Hepatocyte (in vitro differentiated cells): ENCODE measurements around the gene LY86. TPM values are rescaled to one million over a fixed set of nuclear protein-coding genes. Genes with fewer than 3 reads are reported as not detected.

ENCODE experiments used
- DNase-seq: peaks from one replicate; pipeline ENCODE4 v3.0.0-alpha.2; 2016; ENCODE audit warnings: low spot score
- H2AFZ ChIP-seq: fragments of 200-600 bp; sonication (generic); 2 replicates; pipeline ENCODE4 v1.6.0; 2016; ENCODE audit warnings: antibody characterized with exemption, mild to moderate bottlenecking
- H3K27ac ChIP-seq: fragments of 200-600 bp; sonication (generic); 2 replicates; pipeline ENCODE4 v1.5.1; 2016; ENCODE audit warnings: mild to moderate bottlenecking
- H3K27me3 ChIP-seq: fragments of 200-600 bp; sonication (generic); 2 replicates; pipeline ENCODE4 v1.6.1; 2016
- H3K36me3 ChIP-seq: fragments of 200-600 bp; sonication (generic); replicated peaks from 2 replicates; pipeline ENCODE4 v1.5.1; 2016; ENCODE audit warnings: low read depth; ENCODE audit not compliant: insufficient read depth
- H3K4me1 ChIP-seq: fragments of 200-600 bp; sonication (generic); 2 replicates; pipeline ENCODE4 v1.5.1; 2016; ENCODE audit warnings: mild to moderate bottlenecking, moderate library complexity; ENCODE audit not compliant: insufficient read depth
- H3K4me2 ChIP-seq: fragments of 200-600 bp; sonication (generic); 2 replicates; pipeline ENCODE4 v1.6.0; 2016
- H3K4me3 ChIP-seq: fragments of 200-600 bp; sonication (generic); 2 replicates; pipeline ENCODE4 v1.5.1; 2016; ENCODE audit warnings: mild to moderate bottlenecking
- H3K79me2 ChIP-seq: fragments of 200-600 bp; sonication (generic); 2 replicates; pipeline ENCODE4 v1.6.0; 2017; ENCODE audit warnings: mild to moderate bottlenecking
- H3K9me2 ChIP-seq: fragments of 200-600 bp; sonication (generic); replicated peaks from 2 replicates; pipeline ENCODE4 v1.6.0; 2017; ENCODE audit warnings: mild to moderate bottlenecking; ENCODE audit not compliant: insufficient read depth
- H3K9me3 ChIP-seq: fragments of 200-600 bp; sonication (generic); 2 replicates; pipeline ENCODE4 v1.5.1; 2016; ENCODE audit warnings: low read depth, mild to moderate bottlenecking
- H4K20me1 ChIP-seq: fragments of 200-600 bp; sonication (generic); 2 replicates; pipeline ENCODE4 v1.6.0; 2016; ENCODE audit warnings: mild to moderate bottlenecking; ENCODE audit not compliant: insufficient read depth, poor library complexity, severe bottlenecking
- EZH2 ChIP-seq: fragments of 200-600 bp; sonication (generic); IDR thresholded peaks from 2 replicates; pipeline ENCODE4 v1.6.1; 2016; ENCODE audit warnings: antibody characterized with exemption, mild to moderate bottlenecking, borderline replicate concordance
- EZH2phosphoT487 ChIP-seq: fragments of 200-600 bp; sonication (generic); IDR thresholded peaks from one replicate; pipeline ENCODE4 v1.6.1; 2018; ENCODE audit warnings: antibody characterized with exemption, mild to moderate bottlenecking, low read depth, moderate library complexity; ENCODE audit not compliant: unreplicated experiment, severe bottlenecking
- WGBS: methylation state at CpG from one replicate; pipeline ENCODE4 v1.1.6; 2016; ENCODE audit warnings: low lambda C conversion rate; ENCODE audit errors: missing lambda C conversion rate; 5-methylcytosine and 5-hydroxymethylcytosine counted together
- polyA plus RNA-seq: library from polyadenylated mRNA; unstranded; fragments of >200 nt; fragmentation: Nextera tagmentation; extraction: Ambion mirVana; gene quantifications from 2 replicates; pipeline ENCODE4 v1.2.1, GENCODE V29; 2016
- total RNA-seq: library from RNA; depleted of rRNA; stranded (reverse); fragments of >200 nt; gene quantifications from 2 replicates; pipeline ENCODE4 v1.2.3, GENCODE V29; 2014
- TF ChIP-seq, protein P1 (sequence below): fragments of 200-600 bp; sonication (generic); IDR thresholded peaks from 2 replicates; pipeline ENCODE4 v1.5.1; 2016; ENCODE audit warnings: antibody characterized with exemption, mild to moderate bottlenecking; ENCODE audit not compliant: poor library complexity

LY86 gene
- total and polyA plus RNA-seq, 2 experiments from 2014 or later, result 0.27 to 0.82 TPM

GRCh38 chr6:6543181-6543879, 45.2 kb upstream of the LY86 start:
- Histone ChIP-seq H3K27me3 (peaks cover 62% of the 10 kb centered on the region), H2AFZ (no peak overlapping the region), H4K20me1 (no peaks in the 10 kb centered on the region), H3K9me3 (no peaks in the 10 kb centered on the region), H3K36me3 (no peaks in the 10 kb centered on the region), H3K27ac (no peak overlapping the region), H3K4me3 (no peak overlapping the region), H3K79me2 (no peaks in the 10 kb centered on the region), H3K4me1 (peaks cover 9% of the 10 kb centered on the region), H3K4me2 (no peak overlapping the region), H3K9me2 (no peaks in the 10 kb centered on the region)
- TF ChIP-seq, protein P1, sequence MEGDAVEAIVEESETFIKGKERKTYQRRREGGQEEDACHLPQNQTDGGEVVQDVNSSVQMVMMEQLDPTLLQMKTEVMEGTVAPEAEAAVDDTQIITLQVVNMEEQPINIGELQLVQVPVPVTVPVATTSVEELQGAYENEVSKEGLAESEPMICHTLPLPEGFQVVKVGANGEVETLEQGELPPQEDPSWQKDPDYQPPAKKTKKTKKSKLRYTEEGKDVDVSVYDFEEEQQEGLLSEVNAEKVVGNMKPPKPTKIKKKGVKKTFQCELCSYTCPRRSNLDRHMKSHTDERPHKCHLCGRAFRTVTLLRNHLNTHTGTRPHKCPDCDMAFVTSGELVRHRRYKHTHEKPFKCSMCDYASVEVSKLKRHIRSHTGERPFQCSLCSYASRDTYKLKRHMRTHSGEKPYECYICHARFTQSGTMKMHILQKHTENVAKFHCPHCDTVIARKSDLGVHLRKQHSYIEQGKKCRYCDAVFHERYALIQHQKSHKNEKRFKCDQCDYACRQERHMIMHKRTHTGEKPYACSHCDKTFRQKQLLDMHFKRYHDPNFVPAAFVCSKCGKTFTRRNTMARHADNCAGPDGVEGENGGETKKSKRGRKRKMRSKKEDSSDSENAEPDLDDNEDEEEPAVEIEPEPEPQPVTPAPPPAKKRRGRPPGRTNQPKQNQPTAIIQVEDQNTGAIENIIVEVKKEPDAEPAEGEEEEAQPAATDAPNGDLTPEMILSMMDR, result no peak
- TF ChIP-seq EZH2 (no peak), EZH2phosphoT487 (no peak)
- 88% methylated on average over 11 of the region's 11 CpGs for WGBS
- no peak for DNase-seq

DNA sequence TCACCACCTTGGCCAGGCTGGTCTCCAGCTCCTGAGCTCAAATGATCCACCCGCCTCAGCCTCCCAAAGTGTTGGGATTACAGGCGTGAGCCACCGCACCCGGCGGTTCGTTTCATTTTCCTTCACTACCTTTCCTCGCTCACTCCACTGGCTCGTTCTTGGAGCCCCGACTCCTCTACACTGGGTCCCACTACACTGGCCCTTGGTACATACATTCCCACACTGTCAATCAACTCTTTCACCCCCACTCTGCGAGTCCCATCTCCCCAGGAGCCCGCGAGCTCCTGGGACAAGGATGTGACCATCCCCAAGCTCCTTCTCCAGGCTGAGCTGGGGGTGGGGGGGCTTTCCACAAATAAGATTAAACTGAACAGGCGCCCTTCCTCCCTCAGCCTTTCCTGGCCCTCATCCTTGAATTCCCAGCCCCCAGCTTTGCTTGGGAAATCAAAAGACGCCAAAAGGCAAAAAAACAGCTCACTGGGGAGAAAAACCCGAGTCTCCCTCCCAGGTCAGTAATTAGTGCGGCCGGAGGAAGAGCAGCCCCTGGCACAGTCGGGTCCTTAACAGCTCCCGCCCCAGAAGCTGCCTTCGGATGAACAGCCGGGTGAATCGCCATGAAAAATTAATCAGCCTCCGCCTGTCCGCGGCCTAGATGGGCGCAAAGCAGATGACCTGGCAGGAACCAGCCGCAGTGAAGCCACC, 42.8 kb upstream of the LY86 start:
- H2AFZ ChIP-seq, result peak overlapping the region; percentile 56
- WGBS, result 46% methylated on average over 27 of the region's 27 CpGs

GRCh38 chr6:6546318-6547109, 42.0 kb upstream of the LY86 start:
- Histone ChIP-seq H3K9me2 (no peaks in the 10 kb centered on the region), H3K4me2 (peak overlapping the region; percentile 92), H3K4me1 (peaks cover 9% of the 10 kb centered on the region), H3K36me3 (no peaks in the 10 kb centered on the region), H4K20me1 (no peaks in the 10 kb centered on the region), H3K9me3 (no peaks in the 10 kb centered on the region), H3K27me3 (peaks cover 39% of the 10 kb centered on the region), H3K27ac (no peak overlapping the region), H2AFZ (peak overlapping the region; percentile 56), H3K4me3 (peak overlapping the region; percentile 37), H3K79me2 (no peaks in the 10 kb centered on the region)
- peak; percentile 52 for TF ChIP-seq EZH2
- TF ChIP-seq, protein P1, result no peak
- DNase-seq, result peak; percentile 63
- WGBS, result under 1% methylated on average over 63 of the region's 64 CpGs

More for the DNA sequence above, 42.8 kb upstream of the LY86 start:
- H3K27me3 ChIP-seq, result peaks cover 47% of the 10 kb centered on the region
- peaks cover 9% of the 10 kb centered on the region for H3K4me1 ChIP-seq
- DNase-seq, result no peak
- no peaks in the 10 kb centered on the region for H3K36me3 ChIP-seq
- peak overlapping the region; percentile 92 for H3K4me2 ChIP-seq
- no peaks in the 10 kb centered on the region for H4K20me1 ChIP-seq
- no peak overlapping the region for H3K27ac ChIP-seq
- H3K9me3 ChIP-seq, result no peaks in the 10 kb centered on the region
- H3K9me2 ChIP-seq, result no peaks in the 10 kb centered on the region
- H3K4me3 ChIP-seq, result peak overlapping the region; percentile 37
- H3K79me2 ChIP-seq, result no peaks in the 10 kb centered on the region
- TF ChIP-seq, protein P1, result no peak
- no peak for TF ChIP-seq EZH2phosphoT487
- no peak for TF ChIP-seq EZH2
